DOHH2 (cell line): ENCODE results near the gene SPAG6.

ENCODE experiments used
- H3F3A ChIP-seq: fragments of 200-600 bp; sonication (generic), shearing (Covaris generic); 2 replicates; pipeline ENCODE4 v1.6.0; 2016; ENCODE audit warnings: antibody characterized with exemption, mild to moderate bottlenecking; ENCODE audit not compliant: control insufficient read depth, insufficient read depth
- H3K27ac ChIP-seq: fragments of 200-600 bp; sonication (generic); 2 replicates; pipeline ENCODE4 v1.5.1; 2014; ENCODE audit warnings: low read depth, mild to moderate bottlenecking, low read length, moderate library complexity
- H3K27me3 ChIP-seq: fragments of 200-600 bp; sonication (generic); 2 replicates; pipeline ENCODE4 v1.6.1; 2014; ENCODE audit warnings: mild to moderate bottlenecking, low read length, mixed read lengths; ENCODE audit not compliant: control insufficient read depth
- H3K36me3 ChIP-seq: fragments of 200-600 bp; sonication (generic); 2 replicates; pipeline ENCODE4 v1.6.1; 2014; ENCODE audit warnings: mild to moderate bottlenecking, low read length, moderate library complexity, mixed read lengths; ENCODE audit not compliant: control insufficient read depth
- H3K4me1 ChIP-seq: fragments of 200-600 bp; sonication (generic); 2 replicates; pipeline ENCODE4 v1.6.1; 2014; ENCODE audit warnings: mild to moderate bottlenecking, low read length, mixed read lengths; ENCODE audit not compliant: control insufficient read depth
- H3K4me2 ChIP-seq: fragments of 200-600 bp; sonication (generic); 2 replicates; pipeline ENCODE4 v1.6.0; 2014; ENCODE audit warnings: mild to moderate bottlenecking, low read length, moderate library complexity
- H3K4me3 ChIP-seq: fragments of 200-600 bp; sonication (generic); 2 replicates; pipeline ENCODE4 v1.5.1; 2014; ENCODE audit warnings: mild to moderate bottlenecking, low read length, mixed read lengths
- H3K79me2 ChIP-seq: fragments of 200-600 bp; sonication (generic); 2 replicates; pipeline ENCODE4 v1.6.1; 2014; ENCODE audit warnings: mild to moderate bottlenecking, low read length, mixed read lengths; ENCODE audit not compliant: control insufficient read depth
- H3K9me2 ChIP-seq: fragments of 200-600 bp; sonication (generic); replicated peaks from 2 replicates; pipeline ENCODE4 v1.6.1; 2014; ENCODE audit warnings: mild to moderate bottlenecking, low read length, mixed read lengths; ENCODE audit not compliant: control insufficient read depth
- H3K9me3 ChIP-seq: fragments of 200-600 bp; sonication (generic); 2 replicates; pipeline ENCODE4 v1.6.1; 2014; ENCODE audit warnings: antibody characterized with exemption, low read length, mixed read lengths; ENCODE audit not compliant: control insufficient read depth, insufficient read depth
- H4K20me1 ChIP-seq: fragments of 200-600 bp; sonication (generic); 2 replicates; pipeline ENCODE4 v1.6.0; 2014; ENCODE audit warnings: low read depth, mild to moderate bottlenecking, antibody characterized with exemption, low read length, moderate library complexity; ENCODE audit not compliant: control insufficient read depth, insufficient read depth
- EZH2phosphoT487 ChIP-seq: fragments of 200-600 bp; sonication (generic); IDR thresholded peaks from 2 replicates; pipeline ENCODE4 v1.6.1; 2017; ENCODE audit warnings: borderline replicate concordance, mild to moderate bottlenecking, antibody characterized with exemption, low read length, moderate library complexity, mixed read lengths
- TF ChIP-seq, protein P1 (sequence below): fragments of 200-600 bp; sonication (generic); IDR thresholded peaks from one replicate; pipeline ENCODE4 v1.5.1; 2014; ENCODE audit warnings: antibody characterized with exemption, mild to moderate bottlenecking, low read depth, low read length; ENCODE audit not compliant: poor library complexity, severe bottlenecking

The SPAG6 gene

GRCh38 chr10:22322641-22323160 is 22.6 kb upstream of the SPAG6 start:
- H3K27ac ChIP-seq = no peak overlapping the region
- H3K36me3 ChIP-seq = no peaks in the 10 kb centered on the region
- H3K4me2 ChIP-seq = peak overlapping the region; percentile 71
- H3K4me1 ChIP-seq = peaks cover 36% of the 10 kb centered on the region
- no peaks in the 10 kb centered on the region for H3K79me2 ChIP-seq
- peak overlapping the region; percentile 73 for H3K4me3 ChIP-seq
- H3K9me3 ChIP-seq = no peaks in the 10 kb centered on the region
- H3K9me2 ChIP-seq = no peaks in the 10 kb centered on the region
- H4K20me1 ChIP-seq = peaks cover 24% of the 10 kb centered on the region; the same call in 1 of the 2 replicates
- TF ChIP-seq, protein P1, sequence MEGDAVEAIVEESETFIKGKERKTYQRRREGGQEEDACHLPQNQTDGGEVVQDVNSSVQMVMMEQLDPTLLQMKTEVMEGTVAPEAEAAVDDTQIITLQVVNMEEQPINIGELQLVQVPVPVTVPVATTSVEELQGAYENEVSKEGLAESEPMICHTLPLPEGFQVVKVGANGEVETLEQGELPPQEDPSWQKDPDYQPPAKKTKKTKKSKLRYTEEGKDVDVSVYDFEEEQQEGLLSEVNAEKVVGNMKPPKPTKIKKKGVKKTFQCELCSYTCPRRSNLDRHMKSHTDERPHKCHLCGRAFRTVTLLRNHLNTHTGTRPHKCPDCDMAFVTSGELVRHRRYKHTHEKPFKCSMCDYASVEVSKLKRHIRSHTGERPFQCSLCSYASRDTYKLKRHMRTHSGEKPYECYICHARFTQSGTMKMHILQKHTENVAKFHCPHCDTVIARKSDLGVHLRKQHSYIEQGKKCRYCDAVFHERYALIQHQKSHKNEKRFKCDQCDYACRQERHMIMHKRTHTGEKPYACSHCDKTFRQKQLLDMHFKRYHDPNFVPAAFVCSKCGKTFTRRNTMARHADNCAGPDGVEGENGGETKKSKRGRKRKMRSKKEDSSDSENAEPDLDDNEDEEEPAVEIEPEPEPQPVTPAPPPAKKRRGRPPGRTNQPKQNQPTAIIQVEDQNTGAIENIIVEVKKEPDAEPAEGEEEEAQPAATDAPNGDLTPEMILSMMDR = no peak
- no peak; the same call in 1 of the 2 replicates for TF ChIP-seq EZH2phosphoT487
- peaks cover 79% of the 10 kb centered on the region for H3K27me3 ChIP-seq
- H3F3A ChIP-seq = peaks cover 52% of the 10 kb centered on the region

- Histone ChIP-seq H3K4me1 (peaks cover 29% of the 10 kb centered on the region), H3K9me2 (no peaks in the 10 kb centered on the region), H3K4me3 (no peak overlapping the region; the same call in 1 of the 2 replicates), H4K20me1 (peaks cover 24% of the 10 kb centered on the region; the same call in 1 of the 2 replicates), H3F3A (peaks cover 49% of the 10 kb centered on the region), H3K79me2 (no peaks in the 10 kb centered on the region), H3K4me2 (peak overlapping the region; percentile 97), H3K9me3 (no peaks in the 10 kb centered on the region), H3K27me3 (peaks cover 69% of the 10 kb centered on the region), H3K36me3 (no peaks in the 10 kb centered on the region), H3K27ac (no peak overlapping the region)
- peak; percentile 91 for TF ChIP-seq EZH2phosphoT487
- TF ChIP-seq, protein P1 = no peak
Observed at GRCh38 chr10:22323538-22324305, 21.6 kb upstream of the SPAG6 start.

GRCh38 chr10:22324413-22324812 is 20.9 kb upstream of the SPAG6 start:
- Histone ChIP-seq H3K4me3 (peak overlapping the region; percentile 77), H3K27ac (no peak overlapping the region)

More at GRCh38 chr10:22324413-22324812, 20.9 kb upstream of the SPAG6 start:
- Histone ChIP-seq H3K9me2 (no peaks in the 10 kb centered on the region), H3K4me2 (peak overlapping the region; percentile 97), H3K79me2 (no peaks in the 10 kb centered on the region), H3K27me3 (peaks cover 62% of the 10 kb centered on the region), H3K36me3 (peaks cover under 1% of the 10 kb centered on the region; the same call in 1 of the 2 replicates), H3F3A (peaks cover 43% of the 10 kb centered on the region), H4K20me1 (peaks cover 17% of the 10 kb centered on the region; the same call in 1 of the 2 replicates), H3K9me3 (no peaks in the 10 kb centered on the region), H3K4me1 (peaks cover 29% of the 10 kb centered on the region)
- TF ChIP-seq, protein P1 = no peak
- TF ChIP-seq EZH2phosphoT487 = peak; percentile 69
